HG02852 (cell line): ENCODE results near the gene PLIN3.
"Not testable (repeated sequence)": the region's sequence is repeated elsewhere in the genome, so short reads cannot be mapped to it uniquely, and the experiment has no call there.

Source experiments
- ATAC-seq: cut with Tn5 transposase; IDR thresholded peaks from one replicate; pipeline ENCODE4 v1.9.1; 2021; ENCODE audit warnings: mild to moderate bottlenecking, moderate library complexity; ENCODE audit not compliant: unreplicated experiment

PLIN3 gene

DNA sequence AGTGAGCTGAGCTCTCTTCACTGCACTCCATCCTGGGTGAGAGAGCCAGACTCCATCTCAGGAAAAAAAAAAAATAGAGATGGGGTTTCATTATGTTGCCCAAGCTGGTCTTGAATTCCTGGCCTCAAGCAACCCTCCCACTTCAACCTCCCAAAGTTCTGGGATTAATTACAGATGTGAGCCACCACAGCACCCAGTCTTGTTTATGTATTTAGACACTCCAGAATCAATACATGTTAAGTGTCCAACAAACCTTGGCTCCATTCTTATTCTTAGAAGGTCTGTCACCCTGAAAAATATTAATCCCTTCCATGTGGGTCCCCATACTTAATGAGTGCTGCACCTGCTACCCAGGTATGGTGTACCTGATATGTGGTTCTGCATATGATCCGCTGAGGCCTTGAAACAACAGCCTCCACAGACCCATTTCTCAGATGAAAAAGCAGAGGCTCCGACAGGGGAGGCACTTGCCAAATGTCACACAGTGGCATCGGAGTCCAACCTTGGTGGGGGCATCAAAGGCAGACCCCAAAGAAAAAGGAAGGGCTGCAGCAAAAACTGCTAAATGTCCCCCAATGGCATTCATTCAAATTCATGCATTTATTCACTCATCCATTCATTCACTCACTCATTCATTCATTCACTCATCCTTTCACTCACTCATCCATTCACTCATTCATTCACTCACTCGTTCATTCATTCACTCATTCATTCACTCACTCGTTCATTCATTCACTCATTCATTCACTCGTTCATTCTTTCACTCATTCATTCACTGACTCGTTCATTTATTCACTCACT, 52.6 kb downstream of the PLIN3 start:
- ATAC-seq: no peak

DNA sequence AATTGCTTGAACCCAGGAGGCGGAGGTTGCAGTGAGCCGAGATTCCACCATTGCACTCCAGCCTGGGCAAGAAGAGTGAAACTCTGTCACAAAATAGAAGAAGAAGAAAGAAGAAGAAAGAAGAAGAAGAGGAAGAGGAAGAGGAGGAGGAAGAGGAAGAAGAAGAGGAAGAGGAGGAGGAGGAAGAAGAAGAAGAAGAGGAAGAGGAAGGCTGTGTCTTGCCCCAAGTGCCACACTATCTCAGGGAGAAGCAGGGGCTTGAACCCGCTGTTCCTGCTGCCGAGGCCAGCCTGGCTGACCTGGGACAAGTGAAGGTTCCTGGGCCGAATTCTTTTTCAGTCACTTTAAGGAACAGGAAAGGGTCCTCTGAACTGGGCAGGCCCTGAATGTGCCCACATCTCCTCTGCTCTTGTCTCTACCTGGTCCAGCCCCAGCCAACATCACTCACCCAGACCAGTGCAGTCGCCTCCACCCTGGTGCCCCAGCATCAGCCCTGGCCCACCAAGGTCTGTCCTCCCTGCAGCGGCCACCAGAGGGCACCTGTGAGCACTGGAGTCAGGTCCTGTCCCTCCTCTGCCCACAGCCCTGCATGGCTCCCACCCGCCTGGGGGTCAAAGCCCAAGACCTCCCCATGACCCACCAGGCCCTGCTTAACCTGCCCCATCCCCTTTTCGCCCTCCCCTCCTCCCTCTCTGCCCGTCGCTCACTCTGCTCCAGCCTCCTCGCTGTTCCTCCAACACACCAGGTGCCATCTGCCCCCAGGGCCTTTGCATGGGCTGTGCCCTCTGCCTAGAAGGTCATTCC, 55.9 kb downstream of the PLIN3 start:
- no peak for ATAC-seq

DNA sequence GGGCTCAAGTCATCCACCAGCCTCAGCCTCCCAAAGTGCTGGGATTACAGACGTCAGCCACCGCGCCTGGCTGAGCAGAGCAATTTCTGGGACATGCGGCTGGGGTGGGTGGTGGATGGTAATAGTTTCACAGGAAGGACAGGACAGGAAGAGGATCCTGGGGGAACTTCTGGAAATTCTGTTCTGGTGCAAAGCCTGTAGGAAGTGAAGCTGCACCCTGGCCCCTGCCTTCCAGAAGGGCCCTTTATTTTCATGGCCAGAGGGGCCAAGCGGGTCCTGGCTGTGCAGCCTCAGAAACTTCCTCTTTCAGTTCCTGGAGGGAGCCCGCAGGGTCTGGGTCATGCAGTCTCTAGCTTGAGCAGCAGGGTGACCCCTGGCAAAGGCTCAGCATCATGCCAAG, 60.3 kb downstream of the PLIN3 start:
- ATAC-seq: no peak

DNA sequence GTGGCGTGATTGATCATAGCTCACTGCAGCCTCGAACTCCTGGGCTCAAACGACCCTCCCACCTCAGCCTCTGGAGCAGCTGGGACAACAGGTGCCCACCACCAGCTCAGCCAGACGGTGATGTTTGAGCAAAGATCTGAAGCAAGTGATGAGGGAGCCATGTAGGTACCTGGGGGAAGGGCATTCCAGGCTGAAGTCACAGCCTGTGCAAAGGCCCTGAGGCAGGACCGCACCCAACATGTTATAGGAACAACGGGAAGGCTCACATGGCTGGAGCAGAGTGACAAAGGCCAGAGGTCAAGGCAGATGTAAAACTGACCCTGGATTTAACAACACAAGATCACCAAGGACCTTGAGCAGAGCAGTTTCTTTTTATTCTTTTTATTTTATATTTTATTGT, 61.1 kb downstream of the PLIN3 start:
- ATAC-seq: no peak

DNA sequence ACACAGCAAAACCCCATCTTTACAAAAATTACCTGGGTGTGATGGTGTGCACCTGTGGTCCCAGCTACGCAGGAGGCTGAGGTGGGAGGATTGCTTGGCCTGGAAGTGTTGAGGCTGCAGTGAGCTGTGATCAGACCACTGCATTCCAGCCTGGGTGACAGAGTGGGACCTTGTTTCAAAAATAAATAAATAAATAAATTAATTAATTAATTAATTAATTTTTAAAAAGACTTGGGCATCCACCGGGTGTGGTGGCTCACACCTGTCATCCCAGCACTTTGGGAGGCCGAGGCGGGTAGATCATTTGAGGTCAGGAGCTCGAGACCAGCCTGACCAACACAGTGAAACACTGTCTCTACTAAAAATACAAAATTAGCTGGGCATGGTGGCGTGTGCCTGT, 62.3 kb downstream of the PLIN3 start:
- ATAC-seq: not testable (repeated sequence)

DNA sequence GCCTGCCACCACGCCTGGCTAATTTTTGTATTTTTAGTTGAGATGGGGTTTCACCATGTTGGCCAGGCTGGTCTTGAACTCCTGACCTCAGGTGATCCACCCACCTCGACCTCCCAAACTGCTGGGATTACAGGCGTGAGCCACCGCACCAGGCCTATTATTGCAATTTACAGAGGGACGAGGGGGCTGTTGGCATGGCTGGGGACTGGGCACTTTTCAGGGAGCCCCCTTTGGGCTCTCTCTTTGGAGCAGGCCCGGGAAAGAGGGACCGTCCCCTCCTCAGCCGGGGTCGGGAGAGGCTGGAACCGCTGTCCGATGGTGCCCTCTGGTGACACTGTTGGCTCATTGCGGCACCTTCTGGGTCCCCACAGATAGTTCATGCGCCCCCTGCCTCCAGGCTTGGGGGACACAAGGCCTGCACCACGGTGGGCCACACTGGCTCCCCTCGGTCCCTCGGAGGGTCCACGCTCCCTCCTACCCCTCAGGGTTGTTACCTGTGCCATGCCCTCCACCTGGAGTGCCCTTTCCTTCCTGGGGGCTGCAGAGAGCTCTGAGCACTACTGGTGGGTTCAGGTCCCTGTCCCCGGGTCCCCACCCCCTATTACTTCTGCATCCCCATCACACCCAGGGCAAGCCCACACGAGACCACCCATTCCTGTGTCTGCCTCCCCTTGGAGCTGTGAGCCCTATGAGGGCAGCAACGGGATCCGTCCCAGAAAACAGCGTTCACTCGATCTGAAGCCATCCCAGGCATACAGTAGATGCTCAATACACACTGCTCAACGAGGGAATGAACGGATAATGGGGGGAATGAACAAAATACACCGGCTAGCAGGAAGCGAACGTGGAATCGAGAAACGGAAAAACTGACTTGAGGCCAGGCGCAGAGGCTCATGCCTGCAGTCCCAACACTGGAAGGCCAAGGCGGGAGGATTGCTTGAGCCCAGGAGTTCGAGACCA, 63.5 kb downstream of the PLIN3 start:
- ATAC-seq: no peak

DNA sequence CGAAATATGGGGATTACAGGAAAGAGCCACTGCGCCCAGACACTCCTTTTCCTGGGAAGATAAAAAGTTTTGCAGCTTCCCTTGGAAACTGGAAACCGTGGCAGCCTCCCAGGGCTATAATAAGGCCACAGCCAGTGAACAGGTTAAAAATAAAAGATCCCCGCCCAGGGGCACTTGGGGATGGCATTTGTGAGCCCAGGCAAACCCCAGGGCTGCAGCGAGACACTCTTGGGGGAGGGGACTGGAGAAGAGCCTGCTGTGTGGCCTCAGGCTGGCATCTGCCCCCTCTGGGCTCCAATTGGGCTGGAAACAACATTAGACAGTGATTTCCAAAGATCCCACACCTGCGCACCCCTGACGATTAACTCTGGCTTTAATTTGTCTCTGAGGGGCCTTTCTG, 64.8 kb downstream of the PLIN3 start:
- no peak for ATAC-seq

DNA sequence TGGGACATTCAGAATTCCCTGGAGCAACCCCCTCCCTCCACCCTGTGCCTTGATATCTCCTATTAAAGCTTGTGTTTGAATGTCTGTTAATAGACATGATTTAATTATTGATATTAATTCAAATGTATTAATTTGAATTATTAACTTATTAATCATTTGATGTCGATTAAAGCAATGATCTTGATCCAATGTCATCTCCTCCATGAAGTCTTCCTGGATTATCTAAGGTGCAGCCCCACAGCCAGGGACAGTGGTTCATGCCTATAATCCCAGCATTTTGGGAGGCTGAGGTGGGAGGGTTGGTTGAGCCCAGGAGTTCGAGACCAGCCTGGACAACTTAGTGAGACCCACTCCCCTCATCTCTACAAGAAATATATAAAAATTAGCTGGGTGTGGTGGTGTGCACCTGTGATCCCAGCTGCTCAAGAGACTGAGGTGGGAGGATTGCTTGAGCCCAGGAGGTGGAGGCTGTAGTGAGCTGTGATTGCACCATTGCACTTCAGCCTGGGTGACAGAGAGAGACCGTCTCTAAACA, 66.3 kb downstream of the PLIN3 start:
- no peak for ATAC-seq

DNA sequence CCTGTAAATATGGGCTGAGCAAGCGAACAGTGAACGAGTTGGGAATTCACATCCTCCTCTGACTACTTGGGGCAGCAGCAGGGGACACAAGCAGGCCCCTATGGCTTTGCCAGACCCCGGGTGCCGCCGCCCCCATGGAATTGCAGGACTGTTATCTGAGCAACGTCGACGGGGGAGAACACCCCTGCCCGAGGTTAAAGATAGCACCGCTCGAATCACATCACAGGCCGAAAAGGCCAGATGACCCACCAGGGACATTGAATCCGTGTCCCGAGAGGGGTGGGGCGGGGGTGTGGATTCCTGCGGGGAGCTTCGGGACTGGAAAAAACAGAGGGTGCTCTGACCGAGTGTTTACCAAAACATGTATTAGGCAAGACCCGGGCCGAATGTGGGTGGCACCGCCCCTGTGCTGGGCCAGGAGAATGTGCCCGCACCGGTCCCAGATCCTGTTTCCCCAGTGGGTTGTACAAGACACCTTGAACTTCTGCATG, 66.8 kb downstream of the PLIN3 start:
- no peak for ATAC-seq

DNA sequence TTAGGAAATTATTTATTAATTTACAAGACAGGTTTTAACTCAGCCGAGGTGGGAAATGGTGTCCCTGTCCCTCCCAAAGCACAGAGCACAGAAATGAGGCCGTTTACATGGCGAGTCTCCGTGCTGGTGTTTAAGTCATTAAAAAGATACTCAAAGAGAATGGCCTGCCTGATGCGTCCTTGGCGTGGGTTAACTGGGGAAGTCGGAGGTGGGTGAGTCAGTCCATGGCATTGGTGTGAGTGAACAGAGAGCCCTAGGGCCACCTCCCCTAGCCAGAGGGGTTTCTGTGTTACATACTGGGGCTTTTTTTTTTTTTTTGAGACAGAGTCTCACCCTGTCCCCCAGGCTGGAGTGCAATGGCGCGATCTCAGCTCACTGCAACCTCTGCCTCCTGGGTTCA, 72.1 kb downstream of the PLIN3 start:
- no peak for ATAC-seq

DNA sequence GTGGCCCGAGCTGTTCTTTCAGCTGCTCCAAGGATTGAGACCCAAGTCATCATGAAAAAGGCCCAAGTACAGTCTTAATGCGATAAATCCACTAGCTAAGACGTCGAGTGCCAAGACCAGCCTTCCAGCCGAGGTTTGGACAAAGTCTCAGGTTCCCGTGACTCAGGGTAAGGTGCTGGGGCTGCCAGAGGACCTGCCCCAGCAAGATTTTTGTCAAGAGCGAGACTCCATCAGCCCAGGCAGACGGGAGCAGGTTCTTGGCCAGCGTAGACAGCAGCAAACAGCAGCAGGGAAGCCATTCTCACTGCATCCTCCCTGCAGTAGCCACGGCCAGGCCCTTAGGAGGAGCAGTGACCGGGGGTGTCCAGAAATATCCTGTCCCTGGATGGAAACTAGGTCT, 72.5 kb downstream of the PLIN3 start:
- ATAC-seq: no peak

DNA sequence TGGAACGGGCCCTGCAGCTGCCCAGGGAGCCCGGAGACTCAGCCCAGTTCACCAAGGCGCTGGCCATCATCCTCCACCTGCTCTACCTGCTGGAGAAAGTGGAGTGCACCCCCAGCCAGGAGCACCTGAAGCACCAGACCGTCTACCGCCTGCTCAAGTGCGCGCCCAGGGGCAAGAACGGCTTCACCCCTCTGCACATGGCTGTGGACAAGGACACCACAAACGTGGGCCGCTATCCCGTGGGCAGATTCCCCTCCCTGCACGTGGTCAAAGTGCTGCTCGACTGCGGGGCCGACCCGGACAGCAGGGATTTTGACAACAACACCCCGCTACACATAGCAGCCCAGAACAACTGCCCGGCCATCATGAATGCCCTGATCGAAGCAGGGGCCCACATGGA, 74.2 kb downstream of the PLIN3 start:
- ATAC-seq: not testable (repeated sequence)

DNA sequence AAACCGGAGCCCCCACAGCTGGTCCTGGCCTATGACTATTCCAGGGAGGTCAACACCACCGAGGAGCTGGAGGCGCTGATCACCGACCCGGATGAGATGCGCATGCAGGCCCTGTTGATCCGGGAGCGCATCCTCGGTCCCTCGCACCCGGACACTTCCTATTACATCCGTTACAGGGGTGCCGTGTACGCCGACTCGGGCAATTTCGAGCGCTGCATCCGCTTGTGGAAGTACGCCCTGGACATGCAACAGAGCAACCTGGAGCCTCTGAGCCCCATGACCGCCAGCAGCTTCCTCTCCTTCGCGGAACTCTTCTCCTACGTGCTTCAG, 74.6 kb downstream of the PLIN3 start:
- not testable (repeated sequence) for ATAC-seq

DNA sequence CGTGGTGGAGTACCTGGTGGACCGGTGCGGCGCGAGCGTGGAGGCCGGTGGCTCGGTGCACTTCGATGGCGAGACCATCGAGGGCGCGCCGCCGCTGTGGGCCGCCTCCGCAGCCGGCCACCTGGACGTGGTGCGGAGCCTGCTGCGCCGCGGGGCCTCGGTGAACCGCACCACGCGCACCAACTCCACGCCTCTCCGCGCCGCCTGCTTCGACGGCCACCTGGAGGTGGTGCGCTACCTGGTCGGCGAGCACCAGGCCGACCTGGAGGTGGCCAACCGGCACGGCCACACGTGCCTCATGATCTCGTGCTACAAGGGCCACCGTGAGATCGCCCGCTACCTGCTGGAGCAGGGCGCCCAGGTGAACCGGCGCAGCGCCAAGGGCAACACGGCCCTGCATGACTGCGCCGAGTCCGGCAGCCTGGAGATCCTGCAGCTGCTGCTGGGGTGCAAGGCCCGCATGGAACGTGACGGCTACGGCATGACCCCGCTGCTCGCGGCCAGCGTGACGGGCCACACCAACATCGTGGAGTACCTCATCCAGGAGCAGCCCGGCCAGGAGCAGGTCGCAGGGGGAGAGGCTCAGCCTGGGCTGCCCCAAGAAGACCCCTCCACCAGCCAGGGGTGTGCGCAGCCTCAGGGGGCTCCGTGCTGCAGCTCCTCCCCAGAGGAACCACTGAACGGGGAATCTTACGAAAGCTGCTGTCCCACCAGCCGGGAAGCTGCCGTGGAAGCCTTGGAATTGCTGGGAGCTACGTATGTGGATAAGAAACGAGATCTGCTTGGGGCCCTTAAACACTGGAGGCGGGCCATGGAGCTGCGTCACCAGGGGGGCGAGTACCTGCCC, 75.2 kb downstream of the PLIN3 start:
- not testable (repeated sequence) for ATAC-seq

DNA sequence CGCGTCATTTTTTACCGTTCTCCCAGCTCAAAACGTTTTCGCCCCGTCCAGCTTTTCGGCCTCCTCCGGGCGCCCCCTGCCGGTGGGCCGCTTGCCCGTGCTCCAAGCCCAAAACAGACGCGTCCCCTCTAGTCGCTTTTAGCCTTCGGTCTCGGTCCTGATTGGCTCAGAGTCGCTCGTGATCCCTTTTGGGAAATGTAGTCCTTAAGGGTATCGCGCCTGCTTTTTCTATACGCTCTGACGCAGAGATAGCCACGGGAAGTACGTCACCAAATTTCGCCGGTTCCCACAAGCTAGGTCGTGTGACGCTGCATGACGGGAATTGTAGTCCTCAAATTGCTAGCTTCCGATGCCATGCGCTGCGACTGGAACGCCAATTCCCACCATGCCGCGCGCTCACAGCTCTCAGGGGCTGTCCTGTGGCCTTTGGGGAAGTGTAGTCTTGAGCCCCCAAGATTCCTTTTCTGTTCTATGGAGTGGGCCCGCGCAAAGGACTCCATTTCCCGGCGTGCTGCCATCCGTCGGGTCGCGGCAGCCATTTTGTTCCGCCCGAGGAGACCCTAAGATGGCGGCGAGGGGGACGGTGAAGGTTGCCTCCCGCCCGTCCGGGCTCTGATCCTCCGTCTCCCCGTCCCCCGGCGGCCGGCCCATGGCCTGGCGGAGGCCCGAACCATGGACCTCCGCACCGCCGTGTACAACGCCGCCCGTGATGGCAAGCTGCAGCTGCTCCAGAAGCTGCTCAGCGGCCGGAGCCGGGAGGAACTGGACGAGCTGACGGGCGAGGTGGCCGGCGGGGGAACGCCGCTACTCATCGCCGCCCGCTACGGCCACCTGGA, 76.1 kb downstream of the PLIN3 start, which contains the start of gene FEM1A:
Gene FEM1A, plus strand, starts transcription at position 552 of the 836 bp plus-strand sequence. Its CDS starts 121 bp downstream, at position 673.
- ATAC-seq: peak; percentile 91
